ENCODE measurements around the gene ATP1A2.
"Not testable (repeated sequence)": the region's sequence is repeated elsewhere in the genome, so short reads cannot be mapped to it uniquely, and the experiment has no call there.

ATP1A2 gene

DNA sequence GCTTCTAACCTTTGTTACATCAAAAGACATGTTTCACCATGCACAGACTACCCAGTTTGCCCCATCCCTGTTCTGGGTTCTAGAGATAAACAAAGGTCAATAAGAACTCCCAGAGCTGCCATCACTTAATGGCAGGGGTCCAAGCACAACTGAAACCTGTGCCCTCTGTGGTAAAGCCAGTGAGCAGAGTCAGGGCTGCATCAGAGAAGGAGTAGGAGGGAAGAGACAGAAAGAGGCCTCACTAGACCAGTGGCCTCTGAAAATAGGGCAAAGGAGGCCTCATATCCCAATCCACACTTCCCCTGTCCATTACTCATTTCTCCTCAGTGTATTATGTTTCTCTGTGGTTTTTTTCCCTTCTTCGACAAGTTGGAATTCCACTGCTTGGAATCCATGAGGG lies 10.2 kb downstream of the ATP1A2 start:
- H3K4me2 ChIP-seq (ENCODE audit: low read length), result no peak overlapping the region
- H3K36me3 ChIP-seq (ENCODE audit: control insufficient read depth, low read length), result no peaks in the 10 kb centered on the region
- H3K79me2 ChIP-seq (ENCODE audit: control insufficient read depth, low read length), result no peaks in the 10 kb centered on the region
- no peaks in the 10 kb centered on the region for H4K20me1 ChIP-seq (ENCODE audit: control insufficient read depth, insufficient read depth, low read depth, low read length)
- H3K9me2 ChIP-seq (replicated peaks; ENCODE audit: control insufficient read depth, low read length), result no peaks in the 10 kb centered on the region
- H3K27me3 ChIP-seq (ENCODE audit: control insufficient read depth, low read length), result peaks cover 3% of the 10 kb centered on the region; the same call in 1 of the 2 replicates
- H3K9me3 ChIP-seq (ENCODE audit: control insufficient read depth, insufficient read depth, low read length), result no peaks in the 10 kb centered on the region
- no peaks in the 10 kb centered on the region for H3K4me1 ChIP-seq (ENCODE audit: control insufficient read depth, low read length)
- no peak overlapping the region for H3K4me3 ChIP-seq (ENCODE audit: low read length)
- no peak for TF ChIP-seq EZH2phosphoT487 (IDR thresholded peaks at IDR 0.05; ENCODE audit: borderline replicate concordance, low read length)
- TF ChIP-seq, protein P1, sequence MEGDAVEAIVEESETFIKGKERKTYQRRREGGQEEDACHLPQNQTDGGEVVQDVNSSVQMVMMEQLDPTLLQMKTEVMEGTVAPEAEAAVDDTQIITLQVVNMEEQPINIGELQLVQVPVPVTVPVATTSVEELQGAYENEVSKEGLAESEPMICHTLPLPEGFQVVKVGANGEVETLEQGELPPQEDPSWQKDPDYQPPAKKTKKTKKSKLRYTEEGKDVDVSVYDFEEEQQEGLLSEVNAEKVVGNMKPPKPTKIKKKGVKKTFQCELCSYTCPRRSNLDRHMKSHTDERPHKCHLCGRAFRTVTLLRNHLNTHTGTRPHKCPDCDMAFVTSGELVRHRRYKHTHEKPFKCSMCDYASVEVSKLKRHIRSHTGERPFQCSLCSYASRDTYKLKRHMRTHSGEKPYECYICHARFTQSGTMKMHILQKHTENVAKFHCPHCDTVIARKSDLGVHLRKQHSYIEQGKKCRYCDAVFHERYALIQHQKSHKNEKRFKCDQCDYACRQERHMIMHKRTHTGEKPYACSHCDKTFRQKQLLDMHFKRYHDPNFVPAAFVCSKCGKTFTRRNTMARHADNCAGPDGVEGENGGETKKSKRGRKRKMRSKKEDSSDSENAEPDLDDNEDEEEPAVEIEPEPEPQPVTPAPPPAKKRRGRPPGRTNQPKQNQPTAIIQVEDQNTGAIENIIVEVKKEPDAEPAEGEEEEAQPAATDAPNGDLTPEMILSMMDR (IDR thresholded peaks at IDR 0.05; ENCODE audit: low read depth, low read length, poor library complexity, severe bottlenecking), result no peak
- no peak overlapping the region for H3K27ac ChIP-seq (ENCODE audit: low read depth, low read length)
- H3F3A ChIP-seq (ENCODE audit: control insufficient read depth, insufficient read depth), result no peaks in the 10 kb centered on the region

DNA sequence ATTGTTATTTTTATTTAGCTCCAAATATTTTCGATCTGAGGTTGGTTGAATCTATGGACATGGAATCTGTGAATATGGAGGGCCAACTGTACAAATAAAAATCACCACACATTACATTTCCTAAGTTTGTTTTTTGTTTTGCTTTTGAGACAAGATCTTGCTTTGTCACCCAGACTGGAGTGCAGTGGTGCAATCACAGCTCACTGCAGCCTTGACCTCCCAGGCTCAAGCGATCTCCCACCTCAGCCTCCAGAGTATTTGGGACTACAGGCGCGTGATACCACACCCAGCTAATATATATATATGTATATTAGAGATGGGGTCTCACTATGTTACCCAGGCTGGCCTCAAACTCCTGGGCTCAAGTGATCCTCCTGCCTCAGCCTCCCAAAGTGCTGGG lies 10.8 kb downstream of the ATP1A2 start:
- H3K9me3 ChIP-seq (ENCODE audit: control insufficient read depth, insufficient read depth, low read length); H3F3A ChIP-seq (ENCODE audit: control insufficient read depth, insufficient read depth); H3K4me2 ChIP-seq (ENCODE audit: low read length); H3K27ac ChIP-seq (ENCODE audit: low read depth, low read length); H3K4me1 ChIP-seq (ENCODE audit: control insufficient read depth, low read length); H3K4me3 ChIP-seq (ENCODE audit: low read length); H3K79me2 ChIP-seq (ENCODE audit: control insufficient read depth, low read length); H3K36me3 ChIP-seq (ENCODE audit: control insufficient read depth, low read length); H3K27me3 ChIP-seq (ENCODE audit: control insufficient read depth, low read length); H4K20me1 ChIP-seq (ENCODE audit: control insufficient read depth, insufficient read depth, low read depth, low read length); H3K9me2 ChIP-seq (replicated peaks; ENCODE audit: control insufficient read depth, low read length): not testable (repeated sequence)

DNA sequence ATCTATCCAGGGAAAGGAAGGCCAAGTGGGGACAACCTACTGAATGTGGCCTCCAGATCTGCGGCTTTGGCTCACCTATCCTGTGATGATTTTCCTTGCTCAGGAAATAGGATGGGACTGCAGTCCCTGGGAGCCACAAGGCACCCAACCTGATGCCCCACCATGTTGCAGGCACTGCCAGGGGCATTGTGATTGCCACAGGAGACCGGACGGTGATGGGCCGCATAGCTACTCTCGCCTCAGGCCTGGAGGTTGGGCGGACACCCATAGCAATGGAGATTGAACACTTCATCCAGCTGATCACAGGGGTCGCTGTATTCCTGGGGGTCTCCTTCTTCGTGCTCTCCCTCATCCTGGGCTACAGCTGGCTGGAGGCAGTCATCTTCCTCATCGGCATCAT lies 11.8 kb downstream of the ATP1A2 start:
- H4K20me1 ChIP-seq (ENCODE audit: control insufficient read depth, insufficient read depth, low read depth, low read length), result no peaks in the 10 kb centered on the region
- H3K4me3 ChIP-seq (ENCODE audit: low read length), result no peak overlapping the region
- H3K4me1 ChIP-seq (ENCODE audit: control insufficient read depth, low read length), result no peaks in the 10 kb centered on the region
- no peaks in the 10 kb centered on the region for H3K9me3 ChIP-seq (ENCODE audit: control insufficient read depth, insufficient read depth, low read length)
- H3K27me3 ChIP-seq (ENCODE audit: control insufficient read depth, low read length), result peaks cover 10% of the 10 kb centered on the region
- H3K4me2 ChIP-seq (ENCODE audit: low read length), result no peak overlapping the region
- no peaks in the 10 kb centered on the region for H3K9me2 ChIP-seq (replicated peaks; ENCODE audit: control insufficient read depth, low read length)
- no peaks in the 10 kb centered on the region for H3K36me3 ChIP-seq (ENCODE audit: control insufficient read depth, low read length)
- H3K27ac ChIP-seq (ENCODE audit: low read depth, low read length), result no peak overlapping the region
- H3F3A ChIP-seq (ENCODE audit: control insufficient read depth, insufficient read depth), result no peaks in the 10 kb centered on the region
- no peaks in the 10 kb centered on the region for H3K79me2 ChIP-seq (ENCODE audit: control insufficient read depth, low read length)
- no peak for TF ChIP-seq EZH2phosphoT487 (IDR thresholded peaks at IDR 0.05; ENCODE audit: borderline replicate concordance, low read length)
- TF ChIP-seq, protein P1 (IDR thresholded peaks at IDR 0.05; ENCODE audit: low read depth, low read length, poor library complexity, severe bottlenecking), result no peak

- Histone ChIP-seq H3K27me3 (ENCODE audit: control insufficient read depth, low read length) (peaks cover 14% of the 10 kb centered on the region), H3K4me1 (ENCODE audit: control insufficient read depth, low read length) (no peaks in the 10 kb centered on the region), H3K79me2 (ENCODE audit: control insufficient read depth, low read length) (no peaks in the 10 kb centered on the region), H3K9me2 (replicated peaks; ENCODE audit: control insufficient read depth, low read length) (no peaks in the 10 kb centered on the region), H4K20me1 (ENCODE audit: control insufficient read depth, insufficient read depth, low read depth, low read length) (no peaks in the 10 kb centered on the region), H3K36me3 (ENCODE audit: control insufficient read depth, low read length) (no peaks in the 10 kb centered on the region), H3F3A (ENCODE audit: control insufficient read depth, insufficient read depth) (no peaks in the 10 kb centered on the region), H3K27ac (ENCODE audit: low read depth, low read length) (no peak overlapping the region), H3K9me3 (ENCODE audit: control insufficient read depth, insufficient read depth, low read length) (no peaks in the 10 kb centered on the region), H3K4me3 (ENCODE audit: low read length) (no peak overlapping the region), H3K4me2 (ENCODE audit: low read length) (no peak overlapping the region)
- no peak for TF ChIP-seq EZH2phosphoT487 (IDR thresholded peaks at IDR 0.05; ENCODE audit: borderline replicate concordance, low read length)
- TF ChIP-seq, protein P1 (IDR thresholded peaks at IDR 0.05; ENCODE audit: low read depth, low read length, poor library complexity, severe bottlenecking), result no peak
Observed at GRCh38 chr1:160127865-160128523, 12.4 kb downstream of the ATP1A2 start.
